Stomach (tissue), 4 donors: ENCODE data around the gene DLG2.

Experiments
- POLR2A ChIP-seq, 4 donors: fragments of 450-650 bp; IDR thresholded peaks; one replicate each; pipeline ENCODE4 v1.6.1; 2016; ENCODE audit warnings: antibody characterized with exemption in 4 of 4, control low read depth in 2 of 4, mild to moderate bottlenecking in 1 of 4, moderate library complexity in 1 of 4
- TF ChIP-seq, protein P1 (sequence below), 7 experiments: fragments of 450-650 bp in 4 of 7; fragments of 200-600 bp in 3 of 7; sonication (generic) in 3 of 7; IDR thresholded peaks; one replicate each; pipeline ENCODE4 v1.5.1; 2016 to 2019; ENCODE audit warnings: antibody characterized with exemption in 7 of 7, control low read depth in 2 of 7, mild to moderate bottlenecking in 1 of 7

DNA sequence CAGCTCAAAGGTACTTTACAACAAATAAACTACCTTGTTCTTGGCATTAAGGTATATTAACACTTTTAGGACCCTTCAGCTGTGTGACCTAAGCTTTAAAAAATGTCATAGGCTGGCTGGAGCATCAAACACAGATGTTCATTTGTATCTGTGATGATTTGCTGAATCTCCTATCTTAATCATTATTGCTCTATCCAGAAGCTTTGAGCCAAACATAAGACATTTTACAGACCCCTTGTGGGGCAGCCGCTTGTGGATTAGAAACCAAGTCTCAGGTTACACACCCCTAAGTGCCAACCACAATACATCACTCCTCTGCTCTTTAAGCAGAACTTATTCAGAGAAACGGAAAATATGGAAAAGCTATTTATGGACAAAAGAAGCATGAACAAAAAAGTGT lies 1946.8 kb downstream of the DLG2 start:
- TF ChIP-seq, protein P1, sequence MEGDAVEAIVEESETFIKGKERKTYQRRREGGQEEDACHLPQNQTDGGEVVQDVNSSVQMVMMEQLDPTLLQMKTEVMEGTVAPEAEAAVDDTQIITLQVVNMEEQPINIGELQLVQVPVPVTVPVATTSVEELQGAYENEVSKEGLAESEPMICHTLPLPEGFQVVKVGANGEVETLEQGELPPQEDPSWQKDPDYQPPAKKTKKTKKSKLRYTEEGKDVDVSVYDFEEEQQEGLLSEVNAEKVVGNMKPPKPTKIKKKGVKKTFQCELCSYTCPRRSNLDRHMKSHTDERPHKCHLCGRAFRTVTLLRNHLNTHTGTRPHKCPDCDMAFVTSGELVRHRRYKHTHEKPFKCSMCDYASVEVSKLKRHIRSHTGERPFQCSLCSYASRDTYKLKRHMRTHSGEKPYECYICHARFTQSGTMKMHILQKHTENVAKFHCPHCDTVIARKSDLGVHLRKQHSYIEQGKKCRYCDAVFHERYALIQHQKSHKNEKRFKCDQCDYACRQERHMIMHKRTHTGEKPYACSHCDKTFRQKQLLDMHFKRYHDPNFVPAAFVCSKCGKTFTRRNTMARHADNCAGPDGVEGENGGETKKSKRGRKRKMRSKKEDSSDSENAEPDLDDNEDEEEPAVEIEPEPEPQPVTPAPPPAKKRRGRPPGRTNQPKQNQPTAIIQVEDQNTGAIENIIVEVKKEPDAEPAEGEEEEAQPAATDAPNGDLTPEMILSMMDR (IDR thresholded peaks at IDR 0.05), result no peak
- TF ChIP-seq POLR2A (IDR thresholded peaks at IDR 0.05), result no peak
